AG09309 (cell line): ENCODE data around the gene SHMT2.

Source experiments
- DNase-seq: peaks from one replicate; pipeline ENCODE4 v3.0.0-alpha.2; 2010; ENCODE audit warnings: low read depth
- H3K4me3 ChIP-seq: 2 replicates; pipeline ENCODE4 v1.5.1; 2011; ENCODE audit warnings: mild to moderate bottlenecking, low read depth, low read length, moderate library complexity; ENCODE audit not compliant: control insufficient read depth
- TF ChIP-seq, protein P1 (sequence below): IDR thresholded peaks from 2 replicates; pipeline ENCODE4 v1.5.1; 2011; ENCODE audit warnings: mild to moderate bottlenecking, low read depth, low read length, inconsistent platforms; ENCODE audit not compliant: insufficient read depth, control insufficient read depth; ENCODE audit errors: missing control alignments

SHMT2 gene

DNA sequence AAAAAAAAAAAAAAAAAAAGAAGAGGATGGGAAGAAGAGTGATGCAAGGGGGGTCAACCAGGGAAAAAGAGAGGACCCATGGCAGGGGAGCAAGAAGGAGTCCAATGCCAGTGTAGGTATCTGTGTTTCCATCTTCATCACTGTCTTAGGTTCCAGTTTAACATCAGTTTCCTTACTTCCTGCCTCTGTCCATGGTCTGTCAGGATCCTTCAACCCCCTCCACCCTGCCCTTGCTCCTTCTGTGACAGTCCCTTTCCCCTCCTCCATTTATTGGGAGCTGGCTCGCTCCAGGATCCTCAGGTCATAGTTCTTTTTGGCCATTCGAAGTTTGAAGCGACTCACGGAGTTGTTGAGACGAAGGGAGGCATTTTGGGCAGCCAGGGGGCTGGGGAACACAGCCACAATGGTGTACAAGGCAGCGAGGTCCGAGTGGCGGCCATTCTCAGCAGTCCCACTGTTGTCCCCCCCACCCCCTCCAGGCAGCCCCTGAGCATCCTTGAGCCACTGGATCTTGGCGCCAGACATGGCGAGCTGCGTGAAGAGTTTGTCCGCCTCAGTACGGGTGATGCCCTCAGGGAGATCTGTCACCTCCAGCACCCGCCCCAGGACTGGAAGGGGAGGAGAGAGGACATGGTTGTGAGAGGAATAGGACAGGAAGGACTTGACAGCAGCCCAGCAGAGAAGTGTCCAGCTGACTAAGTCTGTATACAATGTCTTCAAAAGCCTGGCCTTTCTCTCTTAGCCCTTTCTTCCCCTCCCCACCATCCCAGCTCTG, 25.2 kb downstream of the SHMT2 start:
- DNase-seq, result no peak
- H3K4me3 ChIP-seq, result no peak overlapping the region
- TF ChIP-seq, protein P1, sequence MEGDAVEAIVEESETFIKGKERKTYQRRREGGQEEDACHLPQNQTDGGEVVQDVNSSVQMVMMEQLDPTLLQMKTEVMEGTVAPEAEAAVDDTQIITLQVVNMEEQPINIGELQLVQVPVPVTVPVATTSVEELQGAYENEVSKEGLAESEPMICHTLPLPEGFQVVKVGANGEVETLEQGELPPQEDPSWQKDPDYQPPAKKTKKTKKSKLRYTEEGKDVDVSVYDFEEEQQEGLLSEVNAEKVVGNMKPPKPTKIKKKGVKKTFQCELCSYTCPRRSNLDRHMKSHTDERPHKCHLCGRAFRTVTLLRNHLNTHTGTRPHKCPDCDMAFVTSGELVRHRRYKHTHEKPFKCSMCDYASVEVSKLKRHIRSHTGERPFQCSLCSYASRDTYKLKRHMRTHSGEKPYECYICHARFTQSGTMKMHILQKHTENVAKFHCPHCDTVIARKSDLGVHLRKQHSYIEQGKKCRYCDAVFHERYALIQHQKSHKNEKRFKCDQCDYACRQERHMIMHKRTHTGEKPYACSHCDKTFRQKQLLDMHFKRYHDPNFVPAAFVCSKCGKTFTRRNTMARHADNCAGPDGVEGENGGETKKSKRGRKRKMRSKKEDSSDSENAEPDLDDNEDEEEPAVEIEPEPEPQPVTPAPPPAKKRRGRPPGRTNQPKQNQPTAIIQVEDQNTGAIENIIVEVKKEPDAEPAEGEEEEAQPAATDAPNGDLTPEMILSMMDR, result no peak

DNA sequence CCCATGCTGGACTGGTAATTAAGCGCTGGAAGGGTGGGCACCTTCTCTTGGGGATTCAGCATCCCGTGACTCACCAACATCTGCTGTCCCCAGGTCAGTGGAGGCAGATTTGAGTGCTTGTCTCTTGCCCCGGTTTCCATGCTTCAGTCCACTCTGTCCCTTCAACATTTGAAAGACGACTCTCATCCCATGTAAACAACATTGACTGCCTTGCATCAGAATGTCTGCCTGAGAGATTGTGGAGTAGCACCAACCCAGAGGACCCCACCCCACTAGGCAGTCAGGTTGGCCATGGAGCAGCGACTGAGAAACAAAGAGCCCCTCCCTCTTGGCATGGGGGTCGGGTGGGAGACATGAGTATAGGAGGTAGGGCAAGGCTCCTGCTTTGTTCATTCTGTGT, 26.4 kb downstream of the SHMT2 start:
- TF ChIP-seq, protein P1, result no peak

DNA sequence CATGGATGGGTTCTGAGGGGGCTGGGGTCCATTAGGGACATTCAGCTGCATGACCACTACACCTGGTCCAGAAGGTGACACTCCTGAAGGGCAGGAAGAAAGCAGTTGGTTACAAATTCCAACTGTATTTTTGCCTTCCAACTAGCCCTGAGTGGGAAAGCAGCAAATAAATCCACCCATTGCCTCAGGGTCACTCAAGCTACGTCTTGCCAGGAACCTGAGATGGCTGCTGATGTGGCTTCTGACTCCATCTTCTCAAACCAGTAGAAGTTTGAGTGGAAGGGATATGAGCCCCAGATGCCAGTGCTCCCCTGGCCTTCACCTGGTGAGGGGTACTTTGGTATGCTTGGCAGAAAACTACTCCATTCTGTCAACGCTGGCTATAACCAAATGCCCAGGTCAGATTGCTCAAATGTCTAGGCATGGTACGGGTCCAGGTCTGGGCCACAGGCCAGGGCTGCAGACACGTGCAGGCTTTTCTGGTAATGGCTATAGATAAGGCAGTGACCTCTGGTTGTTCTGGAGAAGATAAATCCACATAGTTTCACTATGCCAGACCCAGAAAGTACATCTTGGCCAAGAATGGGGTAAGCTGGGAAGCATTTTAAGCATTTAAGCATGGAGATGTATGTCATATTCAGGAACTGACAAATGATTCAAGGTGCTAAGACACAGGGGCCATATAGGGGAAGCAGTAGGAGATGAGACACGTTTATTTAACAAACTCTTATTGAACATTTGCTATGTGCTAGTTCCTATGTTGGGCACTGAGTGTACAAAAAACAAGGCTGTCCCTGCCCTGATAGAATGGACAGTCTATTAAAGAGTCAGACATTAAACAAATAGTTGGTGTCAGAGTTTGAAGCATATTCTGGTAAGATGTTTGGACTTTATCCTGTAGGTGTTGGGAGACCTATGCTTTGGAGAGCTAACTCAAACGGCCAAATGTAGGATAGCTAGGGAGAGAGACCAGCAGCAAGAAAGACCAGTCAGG, 29.8 kb downstream of the SHMT2 start:
- H3K4me3 ChIP-seq, result no peak overlapping the region
- TF ChIP-seq, protein P1, result no peak
- DNase-seq, result no peak

More for the DNA sequence above, 26.4 kb downstream of the SHMT2 start:
- DNase-seq, result no peak
- H3K4me3 ChIP-seq, result no peak overlapping the region

DNA sequence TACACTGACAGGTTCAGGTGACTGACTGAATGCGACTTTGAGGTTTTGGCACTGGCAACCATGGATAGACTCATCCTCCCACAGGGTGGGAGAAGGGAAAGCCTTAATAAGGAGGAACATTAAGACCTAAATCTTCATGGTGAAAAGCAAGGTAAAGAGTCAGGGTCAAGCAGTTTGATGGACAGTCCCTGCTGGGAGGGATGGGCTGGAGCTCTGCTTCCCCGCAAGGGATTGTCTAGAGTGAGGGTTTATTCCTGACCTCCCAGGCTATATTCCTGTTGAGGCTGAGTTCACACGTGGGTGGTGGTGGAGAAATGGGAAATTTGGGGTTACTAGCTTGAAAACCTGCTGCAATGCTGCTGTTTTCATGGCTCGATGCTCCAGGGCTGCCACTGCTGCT, 30.9 kb downstream of the SHMT2 start:
- TF ChIP-seq, protein P1, result no peak
- no peak overlapping the region for H3K4me3 ChIP-seq
- DNase-seq, result no peak

DNA sequence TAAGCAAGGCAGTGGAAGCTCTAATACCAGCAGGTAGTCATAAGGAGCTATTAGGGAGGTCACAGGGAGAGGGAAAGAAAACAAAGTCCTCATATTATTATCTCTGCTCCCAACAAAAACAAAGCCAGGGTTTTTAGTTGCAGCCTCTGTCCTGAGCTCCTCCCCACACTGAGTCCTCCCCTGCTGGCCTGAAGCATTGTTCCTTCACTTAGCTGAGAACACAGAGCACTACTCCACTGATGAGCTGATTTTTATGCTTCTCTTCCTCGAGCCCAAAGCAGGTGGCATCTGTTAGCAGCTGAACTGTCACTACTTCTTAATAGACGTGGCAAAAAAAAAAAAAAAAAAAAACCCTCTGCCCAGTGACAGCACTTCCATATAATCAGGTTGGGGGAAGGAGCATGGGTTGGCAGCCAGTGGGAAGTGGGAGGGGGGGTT, 31.9 kb downstream of the SHMT2 start:
- H3K4me3 ChIP-seq, result no peak overlapping the region
- TF ChIP-seq, protein P1, result no peak
- no peak for DNase-seq

DNA sequence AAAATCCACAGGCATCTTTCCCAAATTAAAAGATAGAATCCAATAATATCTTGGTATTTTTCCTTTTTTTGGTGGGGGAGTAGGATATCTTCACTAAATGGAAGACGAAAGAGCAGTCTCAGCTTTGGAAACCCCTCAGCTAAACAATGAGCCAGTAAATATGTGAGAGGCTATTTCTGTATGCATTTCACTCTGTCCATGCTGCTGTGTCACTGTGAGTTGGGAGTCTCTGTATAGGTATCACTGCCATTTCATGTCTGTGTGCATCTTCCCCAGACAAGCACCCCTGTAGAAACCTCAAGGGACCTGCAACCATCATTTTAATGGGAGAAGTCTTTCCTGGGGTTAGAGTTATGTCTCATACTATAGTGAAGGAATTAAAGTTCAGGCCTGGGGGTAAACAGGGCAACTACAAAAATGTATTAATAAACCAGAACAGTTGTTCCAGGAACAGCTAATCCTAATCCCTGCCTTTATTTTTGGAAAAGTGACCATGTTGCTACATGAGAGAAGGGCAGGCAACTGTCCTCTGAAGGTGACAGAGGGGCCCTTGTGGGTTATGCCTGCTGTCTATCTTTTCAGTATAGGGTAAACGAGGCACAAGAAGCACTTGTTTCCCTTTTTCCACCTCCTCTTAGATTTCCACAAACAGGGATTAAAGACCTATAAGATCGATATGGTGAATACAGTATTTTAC, 32.8 kb downstream of the SHMT2 start:
- no peak for DNase-seq
- no peak overlapping the region for H3K4me3 ChIP-seq
- TF ChIP-seq, protein P1, result no peak
